ENCODE results near the gene DNAH3. TPM values are rescaled to one million over a fixed set of nuclear protein-coding genes. Genes with fewer than 3 reads are reported as not detected.

The DNAH3 gene
- total RNA-seq, 1 experiment from 2014 or later, result 0.70 TPM

DNA sequence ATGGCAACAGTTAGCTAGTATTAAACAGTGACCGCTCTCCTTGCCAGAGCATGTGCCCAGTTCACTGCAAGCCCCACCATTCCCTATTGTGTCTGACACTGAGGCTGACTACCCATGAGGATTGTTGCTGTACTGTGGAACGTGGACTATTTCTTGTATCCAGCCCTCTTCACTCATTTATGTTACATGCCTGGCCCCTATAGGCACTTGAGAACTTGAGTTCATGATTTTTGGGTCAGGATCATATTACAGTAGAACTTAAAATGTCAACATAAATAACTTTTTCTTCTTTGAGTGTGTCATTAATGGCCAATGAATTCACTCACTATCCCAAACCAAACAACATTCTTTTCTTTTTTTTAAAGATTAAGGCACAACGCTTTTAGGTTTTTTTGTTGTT, 194.3 kb downstream of the DNAH3 start:
- no peaks in the 10 kb centered on the region for H3K36me3 ChIP-seq (ENCODE audit: low read depth)
- no peak overlapping the region for H3K4me2 ChIP-seq
- H3K79me2 ChIP-seq (ENCODE audit: low read depth), result no peaks in the 10 kb centered on the region
- no TSS peak for BruUV-seq (replicated peaks)
- intact Hi-C loops (cut with micrococcal nuclease; ENCODE audit: unreplicated experiment), result no loop called here
- no peaks in the 10 kb centered on the region for H3K9me2 ChIP-seq (ENCODE audit: insufficient read depth)
- ChIA-PET CTCF (interaction anchor here (0.6 kb wide), 1 partner anchor 846 kb away, joined by 3 read pairs; no protein-coding TSS in a partner anchor), POLR2A (ENCODE audit: unreplicated experiment) (no interaction called here)
- DNase-seq, result no peak
- no peaks in the 10 kb centered on the region for H3K27me3 ChIP-seq (ENCODE audit: insufficient read depth, low read depth)
- H3K9me3 ChIP-seq (ENCODE audit: insufficient read depth, low read depth), result no peaks in the 10 kb centered on the region
- no peak for TF ChIP-seq EZH2 (IDR thresholded peaks at IDR 0.05; ENCODE audit: low read depth)
- TF ChIP-seq, protein P1, sequence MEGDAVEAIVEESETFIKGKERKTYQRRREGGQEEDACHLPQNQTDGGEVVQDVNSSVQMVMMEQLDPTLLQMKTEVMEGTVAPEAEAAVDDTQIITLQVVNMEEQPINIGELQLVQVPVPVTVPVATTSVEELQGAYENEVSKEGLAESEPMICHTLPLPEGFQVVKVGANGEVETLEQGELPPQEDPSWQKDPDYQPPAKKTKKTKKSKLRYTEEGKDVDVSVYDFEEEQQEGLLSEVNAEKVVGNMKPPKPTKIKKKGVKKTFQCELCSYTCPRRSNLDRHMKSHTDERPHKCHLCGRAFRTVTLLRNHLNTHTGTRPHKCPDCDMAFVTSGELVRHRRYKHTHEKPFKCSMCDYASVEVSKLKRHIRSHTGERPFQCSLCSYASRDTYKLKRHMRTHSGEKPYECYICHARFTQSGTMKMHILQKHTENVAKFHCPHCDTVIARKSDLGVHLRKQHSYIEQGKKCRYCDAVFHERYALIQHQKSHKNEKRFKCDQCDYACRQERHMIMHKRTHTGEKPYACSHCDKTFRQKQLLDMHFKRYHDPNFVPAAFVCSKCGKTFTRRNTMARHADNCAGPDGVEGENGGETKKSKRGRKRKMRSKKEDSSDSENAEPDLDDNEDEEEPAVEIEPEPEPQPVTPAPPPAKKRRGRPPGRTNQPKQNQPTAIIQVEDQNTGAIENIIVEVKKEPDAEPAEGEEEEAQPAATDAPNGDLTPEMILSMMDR (conservative IDR thresholded peaks at IDR 0.05), result no peak
- no peak overlapping the region for H3K27ac ChIP-seq
- H2AFZ ChIP-seq, result no peak overlapping the region
- peaks cover 8% of the 10 kb centered on the region for H3K4me1 ChIP-seq (replicated peaks; ENCODE audit: insufficient read depth)
- H4K20me1 ChIP-seq (ENCODE audit: insufficient read depth), result no peaks in the 10 kb centered on the region
- peaks cover 18% of the 10 kb centered on the region for H3F3A ChIP-seq (ENCODE audit: insufficient read depth, low read depth)
- H3K4me3 ChIP-seq, result no peak overlapping the region

- no peaks in the 10 kb centered on the region for H4K20me1 ChIP-seq (ENCODE audit: insufficient read depth)
- H3K27ac ChIP-seq, result no peak overlapping the region
- no peak for TF ChIP-seq EZH2 (IDR thresholded peaks at IDR 0.05; ENCODE audit: low read depth)
- TF ChIP-seq, protein P1 (conservative IDR thresholded peaks at IDR 0.05), result no peak
- no peak for DNase-seq
- H3K4me3 ChIP-seq, result no peak overlapping the region
- CTCF ChIA-PET, result no interaction called here
- intact Hi-C loops (cut with micrococcal nuclease; ENCODE audit: unreplicated experiment), result loop anchor here (5.0 kb wide), 1 partner anchor 52 kb away; the partner anchor contains the start of genes DCUN1D3 and LYRM1
- peaks cover 20% of the 10 kb centered on the region for H3F3A ChIP-seq (ENCODE audit: insufficient read depth, low read depth)
- no peaks in the 10 kb centered on the region for H3K9me2 ChIP-seq (ENCODE audit: insufficient read depth)
- H2AFZ ChIP-seq, result no peak overlapping the region
- POLR2A ChIA-PET (ENCODE audit: unreplicated experiment), result no interaction called here
- H3K4me1 ChIP-seq (replicated peaks; ENCODE audit: insufficient read depth), result peaks cover 8% of the 10 kb centered on the region
- H3K36me3 ChIP-seq (ENCODE audit: low read depth), result no peaks in the 10 kb centered on the region
- BruUV-seq (replicated peaks), result no TSS peak
- no peaks in the 10 kb centered on the region for H3K9me3 ChIP-seq (ENCODE audit: insufficient read depth, low read depth)
- H3K27me3 ChIP-seq (ENCODE audit: insufficient read depth, low read depth), result no peaks in the 10 kb centered on the region
- H3K79me2 ChIP-seq (ENCODE audit: low read depth), result no peaks in the 10 kb centered on the region
- no peak overlapping the region for H3K4me2 ChIP-seq
These were observed 196.1 kb downstream of the DNAH3 start for GRCh38 chr16:20954574-20954973.

DNA sequence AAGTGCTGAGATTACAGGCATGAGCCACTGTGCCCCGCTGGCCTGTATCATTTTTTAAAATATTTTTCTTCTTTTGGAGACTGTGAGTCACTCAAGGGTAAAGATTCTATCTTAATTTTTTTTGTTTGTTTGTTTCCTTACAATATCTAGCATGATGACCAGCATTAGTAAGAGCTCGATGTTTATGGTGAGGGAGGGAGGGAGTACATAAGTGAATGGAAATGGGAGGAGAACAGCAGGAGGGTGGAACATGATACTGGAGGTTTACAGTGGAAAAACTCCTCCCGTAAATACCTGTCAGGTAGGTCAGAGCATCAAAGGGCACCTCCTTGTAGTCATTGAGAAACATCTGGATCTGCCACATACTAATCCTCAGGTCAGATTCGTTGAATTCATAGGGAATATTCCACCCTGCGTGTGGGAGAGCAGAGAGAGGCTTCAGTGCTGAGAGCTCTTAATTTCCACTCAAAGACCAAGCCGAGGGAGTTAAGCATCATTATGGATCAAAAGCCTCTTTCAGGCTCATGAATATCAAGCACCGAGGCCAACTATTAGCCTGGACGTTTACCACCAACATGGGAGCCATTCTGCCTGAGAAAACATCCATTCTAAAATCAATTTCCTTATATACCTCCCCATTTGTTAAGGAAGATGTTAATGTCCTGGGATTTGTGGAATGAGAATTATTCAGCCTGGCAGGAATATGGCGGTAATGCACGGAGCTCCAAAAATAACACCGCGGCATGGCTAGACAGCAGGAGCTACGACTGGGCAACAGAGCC, 198.3 kb downstream of the DNAH3 start:
- Histone ChIP-seq H3K4me2 (peak overlapping the region; percentile 55; the same call in 1 of the 2 replicates), H3K4me3 (no peak overlapping the region), H2AFZ (no peak overlapping the region), H3K27me3 (ENCODE audit: insufficient read depth, low read depth) (no peaks in the 10 kb centered on the region), H3K9me2 (ENCODE audit: insufficient read depth) (no peaks in the 10 kb centered on the region), H4K20me1 (ENCODE audit: insufficient read depth) (no peaks in the 10 kb centered on the region), H3K79me2 (ENCODE audit: low read depth) (no peaks in the 10 kb centered on the region), H3K4me1 (replicated peaks; ENCODE audit: insufficient read depth) (peaks cover 8% of the 10 kb centered on the region), H3K27ac (peak overlapping the region; percentile 42), H3K36me3 (ENCODE audit: low read depth) (no peaks in the 10 kb centered on the region), H3F3A (ENCODE audit: insufficient read depth, low read depth) (peaks cover 19% of the 10 kb centered on the region), H3K9me3 (ENCODE audit: insufficient read depth, low read depth) (no peaks in the 10 kb centered on the region)
- DNase-seq, result peak; percentile 53 to 93
- no peak for TF ChIP-seq EZH2 (IDR thresholded peaks at IDR 0.05; ENCODE audit: low read depth)
- TF ChIP-seq, protein P1 (conservative IDR thresholded peaks at IDR 0.05), result no peak
- ChIA-PET POLR2A (ENCODE audit: unreplicated experiment) (interaction anchor here (0.5 to 0.6 kb wide), 4 partner anchors 32 to 148 kb away, joined by 3 to 8 read pairs (median 4); partner anchors contain the start of gene DCUN1D3), CTCF (no interaction called here)
- no TSS peak for BruUV-seq (replicated peaks)
- intact Hi-C loops (cut with micrococcal nuclease; ENCODE audit: unreplicated experiment), result loop anchor here (2.0 to 5.0 kb wide), 2 partner anchors 50 to 102 kb away; partner anchors contain the start of genes DCUN1D3 and LYRM1

Measured in PC-9 (cell line).